ENCODE measurements around the gene C2orf72. TPM values are rescaled to one million over a fixed set of nuclear protein-coding genes. Genes with fewer than 3 reads are reported as not detected.

Gene C2orf72
- total and polyA plus RNA-seq, 2 donors (not counting 3 experiments of a cell fraction or from before 2014, with no cell fraction given): 0.01 to 0.11 TPM

GRCh38 chr2:231056453-231057416 lies 19.4 kb downstream of the C2orf72 start, which contains the start of gene PSMD1:
Gene PSMD1, plus strand, starts transcription at chr2:231056867. Its CDS starts 159 bp downstream, at chr2:231057026.
- Histone ChIP-seq H3K27ac (ENCODE audit: insufficient read depth, low read depth, low read length) (peak within 1 kb of the TSS; percentile 86), H3K4me3 (replicated peaks in 1 of 3; ENCODE audit: insufficient read depth in 1 of 3, low read depth in 1 of 3, low read length in 3 of 3) (peak within 1 kb of the TSS; percentile 98 to 99 (median 99)), H3K36me3 (ENCODE audit: control insufficient read depth in 2 of 2, extremely low read depth in 1 of 2, insufficient read depth in 2 of 2, low read length in 2 of 2) (peaks cover 0 to 3% of the 10 kb centered on the region in 2 experiments), H3K27me3 (ENCODE audit: control insufficient read depth in 2 of 2, insufficient read depth in 2 of 2, low read length in 2 of 2) (peaks cover 0 to 3% of the 10 kb centered on the region in 2 experiments), H3K79me2 (ENCODE audit: control insufficient read depth, insufficient read depth, low read length) (peaks cover 49% of the 10 kb centered on the region), H3K9me3 (replicated peaks; ENCODE audit: control insufficient read depth, insufficient read depth, low read length) (no peaks in the 10 kb centered on the region), H3K9ac (replicated peaks; ENCODE audit: extremely low read depth, insufficient read depth, low read length) (peak within 1 kb of the TSS; percentile 98), H3K9me1 (replicated peaks; ENCODE audit: control insufficient read depth, extremely low read depth, insufficient read depth, low read length) (no peaks in the 10 kb centered on the region), H3K4me1 (ENCODE audit: control insufficient read depth, extremely low read depth, insufficient read depth, low read length) (peaks cover 24% of the 10 kb centered on the region), H3K4me2 (ENCODE audit: insufficient read depth, low read length) (peak within 1 kb of the TSS; percentile 86), H4K20me1 (replicated peaks; ENCODE audit: control insufficient read depth, extremely low read depth, insufficient read depth, low read length) (peaks cover 2% of the 10 kb centered on the region), H2AFZ (ENCODE audit: low read depth, low read length) (peak within 1 kb of the TSS; percentile 90)
- intact Hi-C loops (cut with micrococcal nuclease) (loop anchor here (1.0 kb wide), 1 partner anchor 142 kb away; the partner anchor contains the start of gene ARMC9), dilution Hi-C loops (cut with MboI; ENCODE audit: extremely low pct_ligation_motif_present, low sequenced_read_pairs) (no loop called here)
- peak; percentile 78 for FAIRE-seq
- POLR2A ChIA-PET: no interaction called here
- BruUV-seq (replicated peaks): TSS peak; percentile 14
- peak; percentile 95 for DNase-seq (ENCODE audit: low read depth, low spot score)
- TF ChIP-seq POLR2A (IDR thresholded peaks at IDR 0.05; ENCODE audit: low read depth, low read length) (peak; percentile 71), POLR2AphosphoS5 (IDR thresholded peaks at IDR 0.05; ENCODE audit: insufficient read depth, low read depth, low read length) (peak; percentile 69), JUN (IDR thresholded peaks at IDR 0.05; ENCODE audit: borderline replicate concordance, insufficient read depth, insufficient read length, low read depth) (no peak), MAX (IDR thresholded peaks at IDR 0.05; ENCODE audit: insufficient read depth, insufficient read length) (no peak), FOS (IDR thresholded peaks at IDR 0.05; ENCODE audit: borderline replicate concordance, insufficient read depth, low read length) (peak; percentile 8), CTCF (IDR thresholded peaks at IDR 0.05; ENCODE audit: extremely low read depth in 1 of 2, insufficient read depth in 1 of 2, low read depth in 1 of 2, low read length in 2 of 2) (peak; percentile 97 to 98), MYC (IDR thresholded peaks at IDR 0.05; ENCODE audit: low read depth, low read length) (peak; percentile 58), EZH2 (IDR thresholded peaks at IDR 0.05; ENCODE audit: borderline replicate concordance, low read depth, low read length, severe bottlenecking) (no peak)
- CTCF ChIA-PET: interaction anchor here (0.8 to 2.0 kb wide), 6 partner anchors 9 to 232 kb away, joined by 3 to 5 read pairs (median 4); partner anchors contain the start of gene C2orf72

Data from endothelial cell of umbilical vein (primary cell).